ENCODE results near the gene SPSB3.

DNA sequence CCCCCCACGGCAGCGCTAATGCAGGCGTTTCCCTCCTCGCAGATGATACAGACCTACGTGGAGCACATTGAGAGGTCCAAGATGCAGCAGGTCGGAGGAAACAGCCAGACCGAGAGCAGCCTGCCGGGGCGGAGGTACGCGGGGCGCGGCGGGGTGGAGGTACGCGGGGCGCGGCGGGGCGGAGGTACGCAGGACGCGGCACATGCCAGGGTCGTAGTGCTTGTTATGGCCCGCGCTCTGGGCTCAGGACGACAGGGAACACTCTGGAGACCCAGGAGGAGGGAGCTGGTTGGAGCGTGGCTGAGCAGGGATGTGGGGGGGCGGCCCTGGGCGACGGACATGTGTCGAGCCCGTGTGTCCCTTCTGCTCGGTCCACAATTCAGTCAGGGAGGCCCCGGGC, 52.9 kb downstream of the SPSB3 start:
- TF ChIP-seq, protein P1, sequence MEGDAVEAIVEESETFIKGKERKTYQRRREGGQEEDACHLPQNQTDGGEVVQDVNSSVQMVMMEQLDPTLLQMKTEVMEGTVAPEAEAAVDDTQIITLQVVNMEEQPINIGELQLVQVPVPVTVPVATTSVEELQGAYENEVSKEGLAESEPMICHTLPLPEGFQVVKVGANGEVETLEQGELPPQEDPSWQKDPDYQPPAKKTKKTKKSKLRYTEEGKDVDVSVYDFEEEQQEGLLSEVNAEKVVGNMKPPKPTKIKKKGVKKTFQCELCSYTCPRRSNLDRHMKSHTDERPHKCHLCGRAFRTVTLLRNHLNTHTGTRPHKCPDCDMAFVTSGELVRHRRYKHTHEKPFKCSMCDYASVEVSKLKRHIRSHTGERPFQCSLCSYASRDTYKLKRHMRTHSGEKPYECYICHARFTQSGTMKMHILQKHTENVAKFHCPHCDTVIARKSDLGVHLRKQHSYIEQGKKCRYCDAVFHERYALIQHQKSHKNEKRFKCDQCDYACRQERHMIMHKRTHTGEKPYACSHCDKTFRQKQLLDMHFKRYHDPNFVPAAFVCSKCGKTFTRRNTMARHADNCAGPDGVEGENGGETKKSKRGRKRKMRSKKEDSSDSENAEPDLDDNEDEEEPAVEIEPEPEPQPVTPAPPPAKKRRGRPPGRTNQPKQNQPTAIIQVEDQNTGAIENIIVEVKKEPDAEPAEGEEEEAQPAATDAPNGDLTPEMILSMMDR (IDR thresholded peaks at IDR 0.05), result no peak
- TF ChIP-seq POLR2A (IDR thresholded peaks at IDR 0.05), result no peak
